Liver (tissue), 3 donors: ENCODE results near the gene HOXA7.

Experiments used
- CTCF ChIP-seq: fragments of 150-350 bp; IDR thresholded peaks from 2 replicates; pipeline ENCODE4 v1.5.1; 2017; ENCODE audit warnings: improper control_type of control experiment, low read depth, low read length; ENCODE audit not compliant: missing input control
- JUND ChIP-seq, 2 donors: IDR thresholded peaks; 2 replicates each; pipeline ENCODE4 v1.6.1; 2016; ENCODE audit warnings: antibody characterized with exemption in 2 of 2
- MAX ChIP-seq: IDR thresholded peaks from 2 replicates; pipeline ENCODE4 v1.6.1; 2016; ENCODE audit warnings: antibody characterized with exemption
- SP1 ChIP-seq: IDR thresholded peaks from 2 replicates; pipeline ENCODE4 v1.6.1; 2018; ENCODE audit warnings: antibody characterized with exemption, mild to moderate bottlenecking
- YY1 ChIP-seq: IDR thresholded peaks from 2 replicates; pipeline ENCODE4 v1.6.1; 2016; ENCODE audit warnings: antibody characterized with exemption, mild to moderate bottlenecking
- donor health status: healthy.
- donor health status: healthy.

- TF ChIP-seq SP1 (no peak), MAX (no peak), YY1 (no peak), CTCF (no peak), JUND (IDR thresholded peaks at IDR 0.05) (no peak)
Observed at GRCh38 chr7:27172823-27173510, 16.5 kb upstream of the HOXA7 start.
